GM19351 (cell line): ENCODE measurements around the gene OPRD1.

Experiments used
- ATAC-seq: cut with Tn5 transposase; IDR thresholded peaks from one replicate; pipeline ENCODE4 v1.9.1; 2021; ENCODE audit warnings: mild to moderate bottlenecking, moderate library complexity; ENCODE audit not compliant: unreplicated experiment

OPRD1 gene

DNA sequence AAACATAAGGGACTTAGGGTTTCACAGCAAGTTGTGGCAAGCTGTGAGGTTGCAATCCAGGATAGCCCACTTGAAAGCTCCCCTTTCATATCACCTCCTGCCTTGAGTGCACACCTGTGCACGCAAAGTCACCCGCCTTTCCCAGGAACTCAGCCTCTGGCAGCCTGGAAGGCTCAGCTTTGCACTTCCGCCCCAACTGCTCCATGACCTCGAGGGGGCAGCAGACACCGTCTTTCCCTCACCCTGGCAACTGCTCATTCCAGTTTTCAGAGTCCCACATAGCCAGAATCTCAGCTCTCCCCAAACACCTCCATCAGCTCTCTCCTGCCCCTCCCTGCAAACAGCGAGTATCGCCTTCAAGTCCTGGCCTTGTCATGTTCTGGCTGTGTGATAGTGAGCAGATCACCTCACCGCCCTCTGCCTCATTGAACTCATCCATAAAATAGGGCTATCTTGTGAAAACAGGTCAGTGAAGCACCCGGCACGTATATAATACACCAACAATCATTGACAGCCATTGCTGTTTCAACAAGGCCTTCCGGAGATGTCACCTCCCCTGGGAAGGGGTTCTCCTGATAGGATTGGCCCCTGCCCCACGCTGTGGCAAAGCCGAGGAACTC, 70.1 kb downstream of the OPRD1 start:
- ATAC-seq = no peak

DNA sequence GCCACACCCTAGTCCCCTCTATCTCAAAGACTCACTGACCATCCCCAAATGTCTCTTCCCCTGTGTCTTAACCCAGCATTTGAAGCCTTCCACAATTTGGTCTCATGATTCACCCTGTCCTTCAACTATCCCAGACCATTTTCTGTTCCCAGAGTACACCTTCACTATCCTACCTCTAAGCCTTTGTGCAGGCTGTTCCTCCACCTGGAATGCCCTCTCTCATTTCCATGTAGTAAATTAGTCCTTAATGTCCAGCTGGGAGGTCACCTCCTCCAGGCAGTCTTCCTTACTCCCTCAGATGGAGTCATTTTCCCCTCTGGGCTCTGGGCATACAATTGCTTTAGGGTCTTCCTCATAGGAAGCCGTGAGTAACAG, 71.3 kb downstream of the OPRD1 start:
- ATAC-seq = no peak

DNA sequence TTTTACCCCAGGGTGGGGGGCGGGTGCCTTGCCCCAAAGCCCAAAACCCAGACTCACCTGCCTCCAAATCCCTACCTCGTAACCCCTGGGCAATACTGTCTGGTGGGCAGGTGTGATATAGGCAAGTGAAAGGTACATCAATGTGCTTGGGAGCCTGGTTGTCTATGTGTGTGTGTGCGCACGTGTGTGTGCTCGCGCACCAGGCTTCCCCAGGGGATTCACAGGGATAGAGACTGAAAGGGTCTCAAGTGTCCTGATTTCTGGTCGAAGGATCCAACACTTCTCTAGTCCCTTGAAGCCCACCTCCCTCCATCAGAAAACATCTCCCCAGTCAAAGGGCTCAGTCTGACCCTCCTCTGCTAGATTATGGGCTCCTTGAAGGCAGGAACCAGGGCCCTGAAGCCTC, 73.5 kb downstream of the OPRD1 start:
- no peak for ATAC-seq

- ATAC-seq = no peak
Measured at GRCh38 chr1:28885977-28886730, 74.2 kb downstream of the OPRD1 start.

- peak; percentile 63 for ATAC-seq
Measured at GRCh38 chr1:28886731-28887418, 74.9 kb downstream of the OPRD1 start.

DNA sequence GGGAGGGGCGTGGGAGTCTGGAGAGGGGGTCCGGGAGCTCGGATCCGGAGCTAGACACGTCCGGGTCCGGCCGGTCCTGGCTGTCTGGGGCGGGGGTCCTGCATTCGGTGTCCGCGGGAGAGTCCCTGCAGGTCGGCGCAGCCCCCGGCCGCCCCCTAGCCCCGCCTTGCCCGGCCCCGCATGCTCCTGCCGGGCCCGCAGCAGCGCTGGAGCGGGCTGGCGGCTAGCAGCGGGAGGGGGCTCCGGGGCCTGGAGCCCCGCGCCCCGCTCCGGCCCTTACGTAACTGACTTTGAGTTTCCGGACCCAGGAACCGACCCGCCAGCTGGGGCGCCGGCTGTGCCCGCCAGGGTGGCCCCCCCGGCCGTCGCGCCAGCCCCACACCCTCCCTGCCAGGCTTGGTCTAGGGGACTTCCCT, 75.5 kb downstream of the OPRD1 start:
- no peak for ATAC-seq

- no peak for ATAC-seq
Measured at GRCh38 chr1:28887835-28888682, 76.1 kb downstream of the OPRD1 start.

- no peak for ATAC-seq
Measured at GRCh38 chr1:28888915-28889314, 76.9 kb downstream of the OPRD1 start.

GRCh38 chr1:28889357-28889756, 77.4 kb downstream of the OPRD1 start:
- no peak for ATAC-seq

DNA sequence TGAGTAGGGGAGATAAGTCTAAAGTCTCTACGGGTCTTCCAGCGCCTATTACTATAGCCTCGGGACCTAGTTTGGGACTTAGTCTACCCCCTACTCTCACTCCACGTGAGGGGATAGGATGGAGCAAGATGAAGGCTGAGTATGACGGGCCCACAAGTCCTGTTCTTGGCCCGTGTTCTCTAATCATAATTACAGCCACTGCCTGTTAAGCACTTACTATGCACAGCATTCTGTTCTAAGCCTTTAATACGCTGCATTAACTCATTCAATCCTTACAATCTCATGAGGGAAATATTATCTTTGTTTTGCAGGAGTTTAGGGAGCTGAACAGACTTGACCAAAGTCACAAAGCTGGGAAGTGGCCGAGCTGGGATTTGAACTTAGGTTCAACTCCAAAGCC, 78.5 kb downstream of the OPRD1 start:
- no peak for ATAC-seq

GRCh38 chr1:28890836-28891235, 78.9 kb downstream of the OPRD1 start:
- no peak for ATAC-seq

GRCh38 chr1:28891256-28891655, 79.3 kb downstream of the OPRD1 start:
- ATAC-seq = no peak

- no peak for ATAC-seq
Measured at GRCh38 chr1:28893403-28894102, 81.6 kb downstream of the OPRD1 start.

DNA sequence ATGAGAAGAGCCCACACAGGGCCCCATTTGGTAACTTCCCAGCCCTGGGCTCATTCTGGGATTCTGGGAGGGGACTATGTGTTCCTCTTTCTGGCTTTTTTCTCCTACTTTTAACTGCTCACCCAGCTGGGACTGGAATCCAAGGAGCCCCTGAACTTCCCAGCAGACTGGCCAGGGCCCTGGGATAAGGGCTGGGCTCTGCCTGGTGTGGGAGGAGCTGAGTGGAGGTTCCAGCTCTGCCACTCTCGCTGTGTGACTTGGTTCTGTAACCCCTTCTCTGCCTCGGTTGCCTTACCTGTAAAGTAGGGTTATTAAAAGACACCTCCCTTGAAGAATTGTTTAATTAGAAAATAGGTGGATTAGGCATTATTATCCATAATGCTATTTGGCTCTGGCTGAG, 82.8 kb downstream of the OPRD1 start:
- ATAC-seq = no peak

- no peak for ATAC-seq
Measured at GRCh38 chr1:28895896-28896608, 84.1 kb downstream of the OPRD1 start.

- no peak for ATAC-seq
Measured at GRCh38 chr1:28896609-28896986, 84.6 kb downstream of the OPRD1 start.

GRCh38 chr1:28897789-28898188, 85.8 kb downstream of the OPRD1 start:
- no peak for ATAC-seq

GRCh38 chr1:28898405-28898881, 86.5 kb downstream of the OPRD1 start:
- no peak for ATAC-seq

- no peak for ATAC-seq
Measured at GRCh38 chr1:28899267-28899666, 87.3 kb downstream of the OPRD1 start.

- no peak for ATAC-seq
Measured at GRCh38 chr1:28900562-28900961, 88.6 kb downstream of the OPRD1 start.
